ENCODE measurements around the gene CCT3.

DNA sequence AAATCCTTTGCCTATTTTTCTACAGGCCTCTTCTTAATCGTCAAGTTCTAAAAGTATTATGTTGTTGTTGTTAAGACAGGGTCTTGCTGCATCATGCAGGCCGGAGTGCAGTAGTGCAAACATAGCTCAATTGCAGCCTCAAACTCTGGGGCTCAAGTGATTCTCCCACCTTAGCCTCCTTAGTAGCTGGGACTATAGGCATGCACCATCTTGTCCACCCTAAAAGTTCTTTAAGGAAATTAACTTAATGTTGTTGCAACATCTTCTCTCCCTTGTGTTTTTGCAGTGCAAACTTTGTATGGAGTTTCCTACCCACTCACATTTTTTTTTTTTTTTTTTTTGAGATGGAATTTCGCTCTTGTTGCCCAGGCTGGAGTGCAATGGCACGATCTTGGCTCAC, 34.9 kb downstream of the CCT3 start:
- no peak for TF ChIP-seq POLR2AphosphoS5 (IDR thresholded peaks at IDR 0.05; ENCODE audit: low read depth, low read length)
- TF ChIP-seq, protein P1, sequence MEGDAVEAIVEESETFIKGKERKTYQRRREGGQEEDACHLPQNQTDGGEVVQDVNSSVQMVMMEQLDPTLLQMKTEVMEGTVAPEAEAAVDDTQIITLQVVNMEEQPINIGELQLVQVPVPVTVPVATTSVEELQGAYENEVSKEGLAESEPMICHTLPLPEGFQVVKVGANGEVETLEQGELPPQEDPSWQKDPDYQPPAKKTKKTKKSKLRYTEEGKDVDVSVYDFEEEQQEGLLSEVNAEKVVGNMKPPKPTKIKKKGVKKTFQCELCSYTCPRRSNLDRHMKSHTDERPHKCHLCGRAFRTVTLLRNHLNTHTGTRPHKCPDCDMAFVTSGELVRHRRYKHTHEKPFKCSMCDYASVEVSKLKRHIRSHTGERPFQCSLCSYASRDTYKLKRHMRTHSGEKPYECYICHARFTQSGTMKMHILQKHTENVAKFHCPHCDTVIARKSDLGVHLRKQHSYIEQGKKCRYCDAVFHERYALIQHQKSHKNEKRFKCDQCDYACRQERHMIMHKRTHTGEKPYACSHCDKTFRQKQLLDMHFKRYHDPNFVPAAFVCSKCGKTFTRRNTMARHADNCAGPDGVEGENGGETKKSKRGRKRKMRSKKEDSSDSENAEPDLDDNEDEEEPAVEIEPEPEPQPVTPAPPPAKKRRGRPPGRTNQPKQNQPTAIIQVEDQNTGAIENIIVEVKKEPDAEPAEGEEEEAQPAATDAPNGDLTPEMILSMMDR (IDR thresholded peaks at IDR 0.05), result no peak
- no peak for TF ChIP-seq TCF7L2 (IDR thresholded peaks at IDR 0.05; ENCODE audit: low read depth, low read length)
- TF ChIP-seq, protein P2, sequence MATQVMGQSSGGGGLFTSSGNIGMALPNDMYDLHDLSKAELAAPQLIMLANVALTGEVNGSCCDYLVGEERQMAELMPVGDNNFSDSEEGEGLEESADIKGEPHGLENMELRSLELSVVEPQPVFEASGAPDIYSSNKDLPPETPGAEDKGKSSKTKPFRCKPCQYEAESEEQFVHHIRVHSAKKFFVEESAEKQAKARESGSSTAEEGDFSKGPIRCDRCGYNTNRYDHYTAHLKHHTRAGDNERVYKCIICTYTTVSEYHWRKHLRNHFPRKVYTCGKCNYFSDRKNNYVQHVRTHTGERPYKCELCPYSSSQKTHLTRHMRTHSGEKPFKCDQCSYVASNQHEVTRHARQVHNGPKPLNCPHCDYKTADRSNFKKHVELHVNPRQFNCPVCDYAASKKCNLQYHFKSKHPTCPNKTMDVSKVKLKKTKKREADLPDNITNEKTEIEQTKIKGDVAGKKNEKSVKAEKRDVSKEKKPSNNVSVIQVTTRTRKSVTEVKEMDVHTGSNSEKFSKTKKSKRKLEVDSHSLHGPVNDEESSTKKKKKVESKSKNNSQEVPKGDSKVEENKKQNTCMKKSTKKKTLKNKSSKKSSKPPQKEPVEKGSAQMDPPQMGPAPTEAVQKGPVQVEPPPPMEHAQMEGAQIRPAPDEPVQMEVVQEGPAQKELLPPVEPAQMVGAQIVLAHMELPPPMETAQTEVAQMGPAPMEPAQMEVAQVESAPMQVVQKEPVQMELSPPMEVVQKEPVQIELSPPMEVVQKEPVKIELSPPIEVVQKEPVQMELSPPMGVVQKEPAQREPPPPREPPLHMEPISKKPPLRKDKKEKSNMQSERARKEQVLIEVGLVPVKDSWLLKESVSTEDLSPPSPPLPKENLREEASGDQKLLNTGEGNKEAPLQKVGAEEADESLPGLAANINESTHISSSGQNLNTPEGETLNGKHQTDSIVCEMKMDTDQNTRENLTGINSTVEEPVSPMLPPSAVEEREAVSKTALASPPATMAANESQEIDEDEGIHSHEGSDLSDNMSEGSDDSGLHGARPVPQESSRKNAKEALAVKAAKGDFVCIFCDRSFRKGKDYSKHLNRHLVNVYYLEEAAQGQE (IDR thresholded peaks at IDR 0.05; ENCODE audit: insufficient read depth in 1 of 2, low read depth in 2 of 2, low read length in 1 of 2), result no peak

Data from Panc1 (cell line).